Kidney (tissue), 14 donors: ENCODE data around the gene PRMT9. TPM values are rescaled to one million over a fixed set of nuclear protein-coding genes. Genes with fewer than 3 reads are reported as not detected.

ENCODE experiments used
- DNase-seq, 5 donors: peaks; one replicate each; pipeline ENCODE4 v3.0.0-alpha.2; 2013 to 2020
- FAIRE-seq: peaks from 2 replicates; lab custom pipeline; 2012; peaks lifted over from hg19 to GRCh38; lab: Jason Lieb, UNC
- H3K27ac ChIP-seq, 2 donors: one replicate each; pipeline ENCODE4 v1.7.0; 2013; ENCODE audit warnings: low read depth in 2 of 2, low read length in 2 of 2, inconsistent platforms in 1 of 2
- H3K27me3 ChIP-seq: one replicate; pipeline ENCODE4 v1.7.1; 2013; ENCODE audit warnings: low read length, inconsistent platforms; ENCODE audit not compliant: control insufficient read depth, insufficient read depth
- H3K36me3 ChIP-seq, 3 donors: one replicate each; pipeline versions ENCODE4 v1.7.0 to v1.7.1; 2013; ENCODE audit warnings: low read length in 3 of 3, control low read depth in 1 of 3, inconsistent platforms in 1 of 3; ENCODE audit not compliant: insufficient read depth in 3 of 3, control insufficient read depth in 2 of 3
- H3K4me1 ChIP-seq, 3 donors: one replicate each; pipeline versions ENCODE4 v1.7.0 to v1.7.1; 2013; ENCODE audit warnings: low read length in 3 of 3, inconsistent platforms in 1 of 3, low read depth in 1 of 3; ENCODE audit not compliant: control insufficient read depth in 2 of 3, insufficient read depth in 2 of 3
- H3K4me3 ChIP-seq, 3 donors: one replicate each; pipeline versions ENCODE4 v1.7.0 to v1.8.1; 2013; ENCODE audit warnings: low read length in 3 of 3, control low read depth in 1 of 3, inconsistent platforms in 1 of 3
- H3K9ac ChIP-seq, 3 donors: one replicate each; pipeline versions ENCODE4 v1.7.0 to v1.7.1; 2013; ENCODE audit warnings: low read length in 3 of 3, control low read depth in 1 of 3, inconsistent platforms in 1 of 3
- H3K9me3 ChIP-seq, 3 donors: one replicate each; pipeline versions ENCODE4 v1.7.0 to v1.7.1; 2013; ENCODE audit warnings: low read length in 3 of 3, control low read depth in 1 of 3, inconsistent platforms in 1 of 3; ENCODE audit not compliant: control insufficient read depth in 2 of 3, insufficient read depth in 1 of 3
- intact Hi-C: fragments of 100-400 bp; cut with DNase I; formaldehyde crosslinking; loops from one replicate; pipeline ENCODE4 v1.11.1; 2022
- polyA plus RNA-seq: library from polyadenylated mRNA; stranded (reverse); fragments of 350-450 nt; fragmentation: Illumina TruSeq; extraction: RNeasy Lipid Tissue Mini Kit (QIAGEN cat#74804); gene quantifications from one replicate; pipeline ENCODE4 v1.2.3, GENCODE V29; 2014; ENCODE audit warnings: low read depth, low replicate concordance; ENCODE audit not compliant: insufficient read depth
- total RNA-seq: library from RNA; stranded (reverse); fragmentation: NEBNext Ultra II Directional; extraction: Animal tissue kit (Norgen Biotek cat#: 25700); gene quantifications from one replicate; pipeline ENCODE4 v1.2.1, GENCODE V29; 2021
- TF ChIP-seq, protein P1 (sequence below): IDR thresholded peaks from 3 replicates; pipeline ENCODE4 v1.5.1; 2012; ENCODE audit warnings: mild to moderate bottlenecking, moderate library complexity, borderline replicate concordance; ENCODE audit not compliant: insufficient read depth; ENCODE audit errors: extremely low read depth
- donor health status: control.
- donor health status: control.
- donor health status: control.
- donor health status: control.
- donor health status: control.
- donor health status: DM: yes; HTN: yes; CAD: no.
- donor health status: Normal renal cell carcinoma (clear cell type).

The PRMT9 gene
- total and polyA plus RNA-seq, 2 donors from 2014 or later, result 7.6 to 11.7 TPM

DNA sequence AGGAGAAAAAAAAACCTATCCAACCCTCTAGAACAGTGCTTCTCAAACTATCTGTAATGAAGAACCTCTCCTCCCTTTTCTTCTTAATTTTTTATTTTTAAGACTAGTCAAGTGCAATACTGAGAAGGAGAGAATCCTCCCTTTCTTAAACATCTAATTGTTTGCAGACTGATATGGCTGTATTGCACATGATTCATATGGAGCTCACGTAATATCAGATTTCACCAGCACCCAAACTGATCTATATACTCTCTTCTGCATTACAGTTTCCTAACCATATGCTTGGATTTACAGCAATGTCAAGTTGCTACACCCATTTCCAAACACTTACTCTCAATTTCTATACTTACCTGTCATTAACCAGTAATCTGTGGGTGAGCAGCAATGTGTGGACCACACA is 9.5 kb downstream of the PRMT9 start:
- Histone ChIP-seq H3K36me3 (peaks cover 0 to 3% (median 0%) of the 10 kb centered on the region in 3 donors), H3K27ac (no peak overlapping the region), H3K9me3 (no peaks in the 10 kb centered on the region), H3K27me3 (no peaks in the 10 kb centered on the region), H3K4me1 (no peaks in the 10 kb centered on the region), H3K9ac (no peak overlapping the region), H3K4me3 (no peak overlapping the region)
- no peak for FAIRE-seq
- DNase-seq, result no peak
- intact Hi-C loops, result no loop called here
- TF ChIP-seq, protein P1, sequence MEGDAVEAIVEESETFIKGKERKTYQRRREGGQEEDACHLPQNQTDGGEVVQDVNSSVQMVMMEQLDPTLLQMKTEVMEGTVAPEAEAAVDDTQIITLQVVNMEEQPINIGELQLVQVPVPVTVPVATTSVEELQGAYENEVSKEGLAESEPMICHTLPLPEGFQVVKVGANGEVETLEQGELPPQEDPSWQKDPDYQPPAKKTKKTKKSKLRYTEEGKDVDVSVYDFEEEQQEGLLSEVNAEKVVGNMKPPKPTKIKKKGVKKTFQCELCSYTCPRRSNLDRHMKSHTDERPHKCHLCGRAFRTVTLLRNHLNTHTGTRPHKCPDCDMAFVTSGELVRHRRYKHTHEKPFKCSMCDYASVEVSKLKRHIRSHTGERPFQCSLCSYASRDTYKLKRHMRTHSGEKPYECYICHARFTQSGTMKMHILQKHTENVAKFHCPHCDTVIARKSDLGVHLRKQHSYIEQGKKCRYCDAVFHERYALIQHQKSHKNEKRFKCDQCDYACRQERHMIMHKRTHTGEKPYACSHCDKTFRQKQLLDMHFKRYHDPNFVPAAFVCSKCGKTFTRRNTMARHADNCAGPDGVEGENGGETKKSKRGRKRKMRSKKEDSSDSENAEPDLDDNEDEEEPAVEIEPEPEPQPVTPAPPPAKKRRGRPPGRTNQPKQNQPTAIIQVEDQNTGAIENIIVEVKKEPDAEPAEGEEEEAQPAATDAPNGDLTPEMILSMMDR, result no peak

DNA sequence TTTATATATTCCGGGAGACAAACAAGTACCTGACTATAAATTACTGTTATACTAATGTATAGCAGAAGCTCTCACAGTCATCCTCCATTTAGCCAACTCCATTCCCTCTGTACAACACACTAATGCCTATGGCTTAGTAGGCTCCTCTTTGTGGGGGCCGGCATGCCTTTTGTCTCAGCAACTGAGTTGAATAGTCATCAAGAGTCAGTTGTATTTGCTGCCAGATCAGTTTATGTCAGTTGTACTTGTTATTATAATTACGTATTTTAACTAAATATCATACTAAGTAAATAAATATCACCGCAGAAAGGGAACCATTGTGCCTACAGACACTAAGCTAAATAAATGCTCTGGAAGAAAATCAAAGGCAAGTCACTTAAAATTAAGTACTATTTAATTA is 9.9 kb downstream of the PRMT9 start:
- H3K36me3 ChIP-seq, result peaks cover 0 to 3% (median 0%) of the 10 kb centered on the region in 3 donors

DNA sequence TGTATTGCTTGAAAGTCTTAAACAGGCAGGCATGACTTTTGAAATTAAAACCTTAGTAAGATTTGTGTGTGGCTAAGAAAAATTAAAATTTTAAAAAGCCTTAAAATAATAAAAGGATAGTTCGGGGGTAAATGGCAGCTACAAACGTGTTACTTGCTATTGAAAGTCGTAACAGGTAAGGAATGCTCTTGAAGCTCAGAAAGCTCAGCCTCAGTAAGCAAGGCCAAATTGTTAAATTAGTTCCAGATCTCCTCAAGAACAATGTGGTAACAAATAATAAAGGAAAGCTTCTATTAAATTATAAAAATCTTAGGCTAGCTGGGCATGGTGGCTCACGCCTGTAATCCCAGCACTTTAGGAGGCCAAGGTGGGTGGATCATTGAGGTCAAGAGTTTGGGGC is 25.5 kb downstream of the PRMT9 start:
- H3K9me3 ChIP-seq, result no peaks in the 10 kb centered on the region
- FAIRE-seq (no peak), DNase-seq (no peak)
- intact Hi-C loops, result no loop called here
- peaks cover 0 to 23% (median 2%) of the 10 kb centered on the region in 3 donors for H3K36me3 ChIP-seq
- no peaks in the 10 kb centered on the region for H3K27me3 ChIP-seq
- no peak overlapping the region for H3K4me3 ChIP-seq
- no peak overlapping the region for H3K9ac ChIP-seq
- H3K4me1 ChIP-seq, result no peaks in the 10 kb centered on the region
- no peak overlapping the region for H3K27ac ChIP-seq
- TF ChIP-seq, protein P1, result no peak

More for the DNA sequence above, 9.9 kb downstream of the PRMT9 start:
- no peaks in the 10 kb centered on the region for H3K9me3 ChIP-seq
- no peaks in the 10 kb centered on the region for H3K27me3 ChIP-seq
- no peak for DNase-seq
- no peak overlapping the region for H3K9ac ChIP-seq
- FAIRE-seq, result no peak
- intact Hi-C loops, result no loop called here
- H3K4me3 ChIP-seq, result no peak overlapping the region
- H3K4me1 ChIP-seq, result no peaks in the 10 kb centered on the region
- no peak overlapping the region for H3K27ac ChIP-seq
- TF ChIP-seq, protein P1, result no peak

DNA sequence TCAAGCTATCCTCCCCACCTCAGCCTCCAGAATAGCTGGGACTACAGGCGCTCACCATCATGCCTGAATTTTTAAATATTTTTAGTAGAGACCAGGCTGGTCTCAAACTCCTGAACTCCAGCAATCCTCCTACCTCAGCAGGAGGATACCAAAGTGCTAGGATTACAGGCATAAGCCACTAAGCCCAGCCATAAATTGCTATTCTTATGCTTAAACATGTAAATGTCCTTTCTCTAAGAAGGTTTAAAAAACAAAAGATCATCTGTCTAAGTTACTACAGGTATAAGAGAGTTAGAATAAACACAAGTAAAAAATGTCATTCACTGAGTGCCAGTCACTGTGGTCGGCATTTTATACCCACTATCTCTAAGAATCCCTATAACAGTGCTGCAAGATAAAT is 28.3 kb downstream of the PRMT9 start:
- Histone ChIP-seq H3K27me3 (no peaks in the 10 kb centered on the region), H3K4me1 (no peaks in the 10 kb centered on the region), H3K9me3 (no peaks in the 10 kb centered on the region), H3K27ac (no peak overlapping the region), H3K9ac (no peak overlapping the region), H3K36me3 (peaks cover 0 to 23% (median 2%) of the 10 kb centered on the region in 3 donors), H3K4me3 (no peak overlapping the region)
- DNase-seq (no peak), FAIRE-seq (no peak)
- intact Hi-C loops, result no loop called here
- TF ChIP-seq, protein P1, result no peak
